GM21529 (cell line): ENCODE data around the gene ELMO1.

Experiments used
- ATAC-seq: cut with Tn5 transposase; IDR thresholded peaks from one replicate; pipeline ENCODE4 v1.9.1; 2021; ENCODE audit not compliant: unreplicated experiment

Gene ELMO1

GRCh38 chr7:37352251-37352880, 96.3 kb downstream of the ELMO1 start:
- ATAC-seq: no peak

- no peak for ATAC-seq
These were observed 96.9 kb downstream of the ELMO1 start for GRCh38 chr7:37351716-37352115.

- ATAC-seq: no peak
These were observed 98.6 kb downstream of the ELMO1 start for GRCh38 chr7:37349979-37350590.

- ATAC-seq: no peak
These were observed 99.7 kb downstream of the ELMO1 start for GRCh38 chr7:37348982-37349381.

- no peak for ATAC-seq
These were observed 101.9 kb downstream of the ELMO1 start for GRCh38 chr7:37346761-37347160.

- peak; percentile 31 for ATAC-seq
These were observed 103.6 kb downstream of the ELMO1 start for GRCh38 chr7:37344886-37345579.

- ATAC-seq: peak; percentile 60
These were observed 105.8 kb downstream of the ELMO1 start for GRCh38 chr7:37342688-37343471.

GRCh38 chr7:37342176-37342687, 106.4 kb downstream of the ELMO1 start:
- ATAC-seq: no peak

GRCh38 chr7:37341033-37341630, 107.5 kb downstream of the ELMO1 start:
- ATAC-seq: peak; percentile 41

GRCh38 chr7:37338966-37339365, 109.7 kb downstream of the ELMO1 start:
- ATAC-seq: no peak

GRCh38 chr7:37337522-37337921, 111.1 kb downstream of the ELMO1 start:
- no peak for ATAC-seq

- peak; percentile 86 for ATAC-seq
These were observed 112.4 kb downstream of the ELMO1 start for GRCh38 chr7:37336259-37336658.

GRCh38 chr7:37333075-37333474, 115.6 kb downstream of the ELMO1 start:
- ATAC-seq: no peak

- ATAC-seq: no peak
These were observed 116.2 kb downstream of the ELMO1 start for GRCh38 chr7:37332243-37333016.

- ATAC-seq: no peak
These were observed 117.9 kb downstream of the ELMO1 start for GRCh38 chr7:37330775-37331174.

- ATAC-seq: no peak
These were observed 118.7 kb downstream of the ELMO1 start for GRCh38 chr7:37329940-37330339.

- ATAC-seq: no peak
These were observed 121.4 kb downstream of the ELMO1 start for GRCh38 chr7:37327288-37327687.

- no peak for ATAC-seq
These were observed 124.7 kb downstream of the ELMO1 start for GRCh38 chr7:37323966-37324365.

- ATAC-seq: no peak
These were observed 125.8 kb downstream of the ELMO1 start for GRCh38 chr7:37322831-37323230.

GRCh38 chr7:37320848-37321468, 127.7 kb downstream of the ELMO1 start:
- no peak for ATAC-seq
